Liver (tissue), 9 donors: ENCODE results near the gene LRRFIP2. TPM values are rescaled to one million over a fixed set of nuclear protein-coding genes. Genes with fewer than 3 reads are reported as not detected.

Experiments used
- DNase-seq: peaks from one replicate; pipeline ENCODE4 v3.0.0-alpha.2; 2017; ENCODE audit warnings: low spot score
- H3K27ac ChIP-seq, 2 donors: one replicate each; pipeline ENCODE4 v1.7.0; 2013; ENCODE audit warnings: inconsistent platforms in 2 of 2, low read length in 2 of 2, control low read depth in 1 of 2, low read depth in 1 of 2, mild to moderate bottlenecking in 1 of 2
- H3K27me3 ChIP-seq, 4 donors: one replicate each; pipeline versions ENCODE4 v1.6.1 to v1.7.0; 2013; ENCODE audit warnings: low read length in 3 of 4, inconsistent platforms in 1 of 4, mild to moderate bottlenecking in 1 of 4, moderate library complexity in 1 of 4; ENCODE audit not compliant: control insufficient read depth in 4 of 4, insufficient read depth in 4 of 4
- H3K36me3 ChIP-seq, 4 donors: one replicate each; pipeline versions ENCODE4 v1.6.1 to v1.7.0; 2013; ENCODE audit warnings: low read length in 3 of 4, mild to moderate bottlenecking in 3 of 4, low read depth in 1 of 4, moderate library complexity in 1 of 4; ENCODE audit not compliant: control insufficient read depth in 4 of 4, insufficient read depth in 3 of 4
- H3K4me1 ChIP-seq, 4 donors: one replicate each; pipeline versions ENCODE4 v1.6.1 to v1.7.0; 2013; ENCODE audit warnings: low read length in 3 of 4, mild to moderate bottlenecking in 3 of 4, moderate library complexity in 1 of 4; ENCODE audit not compliant: control insufficient read depth in 4 of 4, insufficient read depth in 4 of 4
- H3K4me3 ChIP-seq, 3 donors: one replicate each; pipeline versions ENCODE4 v1.6.1 to v1.7.0; 2013; ENCODE audit warnings: low read length in 3 of 3, control low read depth in 1 of 3, low read depth in 1 of 3, mild to moderate bottlenecking in 1 of 3
- H3K9ac ChIP-seq, 2 donors: one replicate each; pipeline ENCODE4 v1.7.0; 2013; ENCODE audit warnings: low read length in 2 of 2, mild to moderate bottlenecking in 2 of 2, moderate library complexity in 2 of 2, control low read depth in 1 of 2, low read depth in 1 of 2
- H3K9me3 ChIP-seq, 4 donors: one replicate each; pipeline versions ENCODE4 v1.6.1 to v1.7.0; 2013; ENCODE audit warnings: low read length in 3 of 4; ENCODE audit not compliant: control insufficient read depth in 4 of 4
- CTCF ChIP-seq: fragments of 150-350 bp; IDR thresholded peaks from 2 replicates; pipeline ENCODE4 v1.5.1; 2017; ENCODE audit warnings: improper control_type of control experiment, low read depth, low read length; ENCODE audit not compliant: missing input control
- FOXA1 ChIP-seq: IDR thresholded peaks from 2 replicates; pipeline ENCODE4 v1.6.1; 2016; ENCODE audit warnings: antibody characterized with exemption
- GABPA ChIP-seq, 2 donors: IDR thresholded peaks in 1 of 2; conservative IDR thresholded peaks in 1 of 2; 2 replicates each; pipeline ENCODE4 v1.6.1; 2016; ENCODE audit warnings: antibody characterized with exemption in 2 of 2, mild to moderate bottlenecking in 1 of 2, moderate library complexity in 1 of 2
- HNF4A ChIP-seq, 2 donors: conservative IDR thresholded peaks; 2 replicates each; pipeline ENCODE4 v1.6.1; 2016; ENCODE audit warnings: antibody characterized with exemption in 2 of 2, mild to moderate bottlenecking in 2 of 2
- HNF4G ChIP-seq: IDR thresholded peaks from 2 replicates; pipeline ENCODE4 v1.6.1; 2016; ENCODE audit warnings: antibody characterized with exemption
- JUND ChIP-seq, 2 donors: IDR thresholded peaks; 2 replicates each; pipeline ENCODE4 v1.6.1; 2016; ENCODE audit warnings: antibody characterized with exemption in 2 of 2
- RAD21 ChIP-seq, 2 donors: IDR thresholded peaks; 2 replicates each; pipeline ENCODE4 v1.6.1; 2016; ENCODE audit warnings: antibody characterized with exemption in 2 of 2, mild to moderate bottlenecking in 2 of 2
- REST ChIP-seq: IDR thresholded peaks from 2 replicates; pipeline ENCODE4 v1.6.1; 2016; ENCODE audit warnings: antibody characterized with exemption, mild to moderate bottlenecking
- RXRA ChIP-seq, 2 donors: IDR thresholded peaks; 2 replicates each; pipeline ENCODE4 v1.6.1; 2017 to 2018; ENCODE audit warnings: antibody characterized with exemption in 2 of 2, mild to moderate bottlenecking in 1 of 2
- SP1 ChIP-seq: IDR thresholded peaks from 2 replicates; pipeline ENCODE4 v1.6.1; 2018; ENCODE audit warnings: antibody characterized with exemption, mild to moderate bottlenecking
- TAF1 ChIP-seq: conservative IDR thresholded peaks from 2 replicates; pipeline ENCODE4 v1.6.1; 2016; ENCODE audit warnings: antibody characterized with exemption, mild to moderate bottlenecking
- YY1 ChIP-seq: IDR thresholded peaks from 2 replicates; pipeline ENCODE4 v1.6.1; 2016; ENCODE audit warnings: antibody characterized with exemption, mild to moderate bottlenecking
- ZBTB33 ChIP-seq: IDR thresholded peaks from 2 replicates; pipeline ENCODE4 v1.6.1; 2016; ENCODE audit warnings: antibody characterized with exemption
- WGBS: extraction: QIAGEN DNeasy Blood & Tissue Kit; methylation state at CpG from one replicate; pipeline ENCODE4 v1.1.7; 2013; 5-methylcytosine and 5-hydroxymethylcytosine counted together
- polyA plus RNA-seq, 2 donors: library from polyadenylated mRNA; stranded (reverse) in 1 of 2; unstranded in 1 of 2; fragments of 200-250 nt in 1 of 2; fragments of >200 nt in 1 of 2; fragmentation: Nextera tagmentation in 1 of 2; extraction: Ambion mirVana in 1 of 2; gene quantifications; one replicate each; pipeline versions ENCODE4 v1.2.1 to v1.2.3, GENCODE V29; 2013 to 2015
- total RNA-seq, 2 donors: library from RNA; depleted of rRNA; stranded (reverse); fragments of >200 nt; gene quantifications; one replicate each; pipeline ENCODE4 v1.2.3, GENCODE V29; 2014
- TF ChIP-seq, protein P1 (sequence below): IDR thresholded peaks from 2 replicates; pipeline ENCODE4 v1.6.1; 2016; ENCODE audit warnings: antibody characterized with exemption
- donor health status: healthy.
- donor health status: healthy.
- donor health status: healthy.
- donor health status: healthy.
- donor health status: healthy.

The LRRFIP2 gene
- total and polyA plus RNA-seq, 4 donors: 22.6 to 56.9 (median 39.8) TPM

GRCh38 chr3:37140899-37141541 is 33.4 kb downstream of the LRRFIP2 start:
- Histone ChIP-seq H3K9ac (no peak overlapping the region), H3K4me3 (no peak overlapping the region), H3K27me3 (no peaks in the 10 kb centered on the region), H3K36me3 (no peaks in the 10 kb centered on the region), H3K9me3 (no peaks in the 10 kb centered on the region), H3K4me1 (peaks cover 10 to 76% (median 46%) of the 10 kb centered on the region in 4 donors), H3K27ac (peak overlapping the region; percentile 33 to 40)
- no peak for TF ChIP-seq YY1
- no peak for TF ChIP-seq RXRA (IDR thresholded peaks at IDR 0.05)
- TF ChIP-seq SP1: no peak
- TF ChIP-seq HNF4A (conservative IDR thresholded peaks at IDR 0.05): no peak
- no peak for TF ChIP-seq FOXA1
- no peak for TF ChIP-seq RAD21 (IDR thresholded peaks at IDR 0.05)
- no peak for TF ChIP-seq TAF1
- TF ChIP-seq CTCF: no peak
- DNase-seq: no peak
- WGBS: 97% methylated on average over 3 of the region's 3 CpGs

DNA sequence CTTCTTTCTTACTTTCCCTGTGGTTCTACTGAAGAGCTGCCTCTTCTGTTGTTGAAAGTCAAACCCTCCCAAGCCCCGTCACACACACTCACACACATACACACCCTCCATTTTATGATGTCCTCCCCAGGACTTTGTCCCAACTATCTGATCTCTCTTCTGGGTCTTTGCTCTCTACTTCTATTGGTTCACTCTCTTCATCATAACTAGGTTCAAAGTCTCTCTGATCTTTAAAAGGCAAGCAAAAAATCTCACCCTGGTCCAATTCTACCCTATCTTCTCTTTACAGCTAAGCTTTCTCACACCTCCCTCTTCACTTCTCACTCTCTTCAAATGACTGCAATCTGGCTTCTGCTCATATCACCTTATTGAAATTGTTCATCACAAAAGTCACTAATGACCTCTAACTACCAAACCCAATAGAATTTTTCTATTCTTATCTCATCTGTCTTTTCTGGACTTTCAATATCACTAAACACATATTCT is 34.8 kb downstream of the LRRFIP2 start:
- TF ChIP-seq GABPA (IDR thresholded peaks at IDR 0.05 in 1 of 2, conservative IDR thresholded peaks at IDR 0.05 in 1 of 2): peak in 1 of 2 donors; percentile 21
- no peak for TF ChIP-seq FOXA1
- peak; percentile 78 for TF ChIP-seq REST
- peak; percentile 86 for TF ChIP-seq SP1
- TF ChIP-seq HNF4A (conservative IDR thresholded peaks at IDR 0.05): peak; percentile 96 to 97
- peak; percentile 93 for TF ChIP-seq YY1
- TF ChIP-seq ZBTB33: peak; percentile 31
- peak; percentile 43 to 51 for TF ChIP-seq JUND (IDR thresholded peaks at IDR 0.05)
- TF ChIP-seq, protein P1, sequence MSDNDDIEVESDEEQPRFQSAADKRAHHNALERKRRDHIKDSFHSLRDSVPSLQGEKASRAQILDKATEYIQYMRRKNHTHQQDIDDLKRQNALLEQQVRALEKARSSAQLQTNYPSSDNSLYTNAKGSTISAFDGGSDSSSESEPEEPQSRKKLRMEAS: no peak
- TF ChIP-seq RAD21 (IDR thresholded peaks at IDR 0.05): peak in 1 of 2 donors; percentile 25
- peak; percentile 82 to 83 for TF ChIP-seq RXRA (IDR thresholded peaks at IDR 0.05)
- no peak for TF ChIP-seq CTCF
- peak; percentile 89 for TF ChIP-seq HNF4G
- no peaks in the 10 kb centered on the region for H3K36me3 ChIP-seq
- 42% methylated on average over 1 of the region's 1 CpG for WGBS
- H3K9me3 ChIP-seq: no peaks in the 10 kb centered on the region
- peaks cover 9 to 64% (median 36%) of the 10 kb centered on the region in 4 donors for H3K4me1 ChIP-seq
- no peak overlapping the region for H3K4me3 ChIP-seq
- peak overlapping the region in 1 of 2 donors; percentile 72 for H3K9ac ChIP-seq
- DNase-seq: no peak
- H3K27me3 ChIP-seq: no peaks in the 10 kb centered on the region
- H3K27ac ChIP-seq: peak overlapping the region; percentile 60 to 78
